Endothelial cell of umbilical vein (primary cell): Measurements from ENCODE around the gene RNGTT. TPM values are rescaled to one million over a fixed set of nuclear protein-coding genes. Genes with fewer than 3 reads are reported as not detected.
"Not testable (repeated sequence)": the region's sequence is repeated elsewhere in the genome, so short reads cannot be mapped to it uniquely, and the experiment has no call there.

Source experiments
- BruUV-seq: library from RNA; stranded (reverse); fragments of 400-500 nt; replicated peaks from 2 replicates; lab custom pipeline; 2021; lab: Mats Ljungman, UMichigan
- CTCF ChIA-PET: fragments of 300-600, 350-600 bp; sonication (Branson Sonifier 250); formaldehyde crosslinking; loops from one replicate; lab custom pipeline; 2021; ENCODE audit warnings: antibody characterized with exemption, inconsistent platforms; lab: Charles Lee
- POLR2A ChIA-PET: fragments of 300-600, 350-600 bp; sonication (Branson Sonifier 250); formaldehyde crosslinking; loops from one replicate; lab custom pipeline; 2021; ENCODE audit warnings: antibody characterized with exemption, inconsistent platforms; lab: Charles Lee
- DNase-seq: peaks from one replicate; pipeline ENCODE4 v3.0.0-alpha.2; 2011; ENCODE audit warnings: low read depth, low spot score
- FAIRE-seq: peaks from 2 replicates; lab custom pipeline; 2011; peaks lifted over from hg19 to GRCh38; lab: Jason Lieb, UNC
- H2AFZ ChIP-seq: 2 replicates; pipeline ENCODE4 v1.6.0; 2012; ENCODE audit warnings: low read depth, low read length, control low read depth, inconsistent platforms
- H3K27ac ChIP-seq: 2 replicates; pipeline ENCODE4 v1.5.1; 2011; ENCODE audit warnings: low read depth, mild to moderate bottlenecking, control low read depth, low read length, moderate library complexity; ENCODE audit not compliant: insufficient read depth
- H3K27me3 ChIP-seq, 2 experiments: 2 replicates each; pipeline versions ENCODE4 v1.6.0 to v1.6.1; 2011; ENCODE audit warnings: low read length in 2 of 2, mixed read lengths in 1 of 2; ENCODE audit not compliant: control insufficient read depth in 2 of 2, insufficient read depth in 2 of 2
- H3K36me3 ChIP-seq, 2 experiments: 2 replicates in 1 of 2; 3 replicates in 1 of 2; pipeline ENCODE4 v1.5.1; 2011; ENCODE audit warnings: low read length in 2 of 2, mild to moderate bottlenecking in 1 of 2, moderate library complexity in 1 of 2; ENCODE audit not compliant: control insufficient read depth in 2 of 2, insufficient read depth in 2 of 2; ENCODE audit errors: extremely low read depth in 1 of 2
- H3K4me1 ChIP-seq: 3 replicates; pipeline ENCODE4 v1.5.1; 2011; ENCODE audit warnings: mild to moderate bottlenecking, low read length; ENCODE audit not compliant: control insufficient read depth, insufficient read depth; ENCODE audit errors: extremely low read depth
- H3K4me2 ChIP-seq: 2 replicates; pipeline ENCODE4 v1.6.1; 2011; ENCODE audit warnings: low read length, control low read depth, mixed read lengths; ENCODE audit not compliant: insufficient read depth
- H3K4me3 ChIP-seq, 3 experiments: fragments of 200-600 bp in 1 of 3; sonication (generic), shearing (Covaris generic) in 1 of 3; replicated peaks in 1 of 3; 2 replicates each; pipeline ENCODE4 v1.5.1; 2011 to 2016; ENCODE audit warnings: control low read depth in 3 of 3, low read length in 3 of 3, mild to moderate bottlenecking in 2 of 3, inconsistent platforms in 1 of 3, low read depth in 1 of 3, moderate library complexity in 1 of 3; ENCODE audit not compliant: insufficient read depth in 1 of 3
- H3K79me2 ChIP-seq: 2 replicates; pipeline ENCODE4 v1.6.0; 2012; ENCODE audit warnings: low read length, inconsistent platforms; ENCODE audit not compliant: control insufficient read depth, insufficient read depth
- H3K9ac ChIP-seq: replicated peaks from 2 replicates; pipeline ENCODE3; 2011; ENCODE audit warnings: low read length, control low read depth; ENCODE audit not compliant: insufficient read depth; ENCODE audit errors: extremely low read depth
- H3K9me1 ChIP-seq: replicated peaks from 3 replicates; pipeline ENCODE4 v1.6.0; 2011; ENCODE audit warnings: mild to moderate bottlenecking, low read length; ENCODE audit not compliant: control insufficient read depth, insufficient read depth; ENCODE audit errors: extremely low read depth
- H3K9me3 ChIP-seq: replicated peaks from 2 replicates; pipeline ENCODE4 v1.5.1; 2012; ENCODE audit warnings: low read length, inconsistent platforms; ENCODE audit not compliant: control insufficient read depth, insufficient read depth
- H4K20me1 ChIP-seq: replicated peaks from 2 replicates; pipeline ENCODE3; 2011; ENCODE audit warnings: mild to moderate bottlenecking, low read length; ENCODE audit not compliant: control insufficient read depth, insufficient read depth; ENCODE audit errors: extremely low read depth
- CTCF ChIP-seq, 2 donors: IDR thresholded peaks; 1 replicate in 1 of 2; 2 replicates in 1 of 2; pipeline ENCODE4 v1.5.1; 2011; ENCODE audit warnings: low read length in 2 of 2, mild to moderate bottlenecking in 2 of 2, moderate library complexity in 2 of 2, control low read depth in 1 of 2, inconsistent platforms in 1 of 2, low read depth in 1 of 2; ENCODE audit not compliant: insufficient read depth in 1 of 2; ENCODE audit errors: extremely low read depth in 1 of 2
- EZH2 ChIP-seq: IDR thresholded peaks from 2 replicates; pipeline ENCODE4 v1.6.1; 2012; ENCODE audit warnings: borderline replicate concordance, low read depth, mild to moderate bottlenecking, moderate library complexity, low read length, inconsistent platforms; ENCODE audit not compliant: severe bottlenecking
- MYC ChIP-seq: IDR thresholded peaks from one replicate; pipeline ENCODE4 v1.6.1; 2011; ENCODE audit warnings: mild to moderate bottlenecking, low read depth, low read length
- dilution Hi-C: fragments of 300-500 bp; cut with MboI; formaldehyde crosslinking; loops from one replicate; pipeline ENCODE4 v1.15.0; 2019; ENCODE audit warnings: low sequenced_read_pairs; ENCODE audit not compliant: extremely low pct_ligation_motif_present
- intact Hi-C: fragments of 100-400 bp; cut with micrococcal nuclease; formaldehyde crosslinking; loops from one replicate; pipeline ENCODE4 v1.10.0; 2022
- polyA plus RNA-seq, 4 experiments: library from polyadenylated mRNA; depleted of rRNA in 3 of 4; stranded (reverse) in 3 of 4; unstranded in 1 of 4; fragments of >200 nt; gene quantifications; 2 replicates each; pipeline versions ENCODE4 v1.2.1 to v1.2.3, GENCODE V29; 2011 to 2012; ENCODE audit warnings: missing spikeins in 1 of 4
- total RNA-seq: library from RNA; stranded (reverse); gene quantifications from 2 replicates; pipeline ENCODE4 v1.2.3, GENCODE V29; 2021

RNGTT gene
- total and polyA plus RNA-seq, 2 donors (not counting 3 experiments of a cell fraction or from before 2014, with no cell fraction given) = 2.1 to 13.1 TPM

GRCh38 chr6:88972504-88973423 is 9.3 kb upstream of the RNGTT start:
- no peaks in the 10 kb centered on the region for H4K20me1 ChIP-seq
- no peak for TF ChIP-seq EZH2

GRCh38 chr6:88970301-88970700 is 6.9 kb upstream of the RNGTT start:
- Histone ChIP-seq H3K36me3 (no peaks in the 10 kb centered on the region), H3K79me2 (no peaks in the 10 kb centered on the region), H3K4me3 (no peak overlapping the region), H3K9me3 (no peaks in the 10 kb centered on the region), H3K4me1 (no peaks in the 10 kb centered on the region), H2AFZ (no peak overlapping the region), H3K4me2 (no peak overlapping the region), H3K27me3 (no peaks in the 10 kb centered on the region), H3K27ac (no peak overlapping the region), H4K20me1 (no peaks in the 10 kb centered on the region), H3K9ac (no peak overlapping the region), H3K9me1 (no peaks in the 10 kb centered on the region)
- dilution Hi-C loops (no loop called here), intact Hi-C loops (no loop called here)
- BruUV-seq = no TSS peak
- POLR2A ChIA-PET = no interaction called here
- FAIRE-seq (no peak), DNase-seq (no peak)
- TF ChIP-seq MYC = no peak
- no peak for TF ChIP-seq CTCF (IDR thresholded peaks at IDR 0.05; ENCODE audit: extremely low read depth in 1 of 2, insufficient read depth in 1 of 2, low read depth in 1 of 2, low read length in 2 of 2)
- TF ChIP-seq EZH2 = no peak
- CTCF ChIA-PET = no interaction called here

More at GRCh38 chr6:88972504-88973423, 9.3 kb upstream of the RNGTT start:
- FAIRE-seq (no peak), DNase-seq (no peak)
- CTCF ChIA-PET = interaction anchor here (1.4 to 4.2 kb wide), 2 partner anchors 10 to 399 kb away, joined by 5 to 16 read pairs; no protein-coding TSS in a partner anchor
- Histone ChIP-seq H3K9me1 (no peaks in the 10 kb centered on the region), H2AFZ (no peak overlapping the region), H3K79me2 (no peaks in the 10 kb centered on the region), H3K27ac (no peak overlapping the region), H3K4me3 (no peak overlapping the region), H3K4me2 (no peak overlapping the region), H3K9me3 (no peaks in the 10 kb centered on the region), H3K9ac (no peak overlapping the region), H3K27me3 (no peaks in the 10 kb centered on the region), H3K4me1 (no peaks in the 10 kb centered on the region), H3K36me3 (no peaks in the 10 kb centered on the region)
- dilution Hi-C loops (no loop called here), intact Hi-C loops (no loop called here)
- no TSS peak for BruUV-seq
- POLR2A ChIA-PET = no interaction called here

- H3K36me3 ChIP-seq, H3K9me3 ChIP-seq, H3K9me1 ChIP-seq, H3K4me2 ChIP-seq, BruUV-seq, H2AFZ ChIP-seq, H3K27me3 ChIP-seq, dilution Hi-C loops, POLR2A ChIA-PET, H3K4me1 ChIP-seq, DNase-seq, H3K79me2 ChIP-seq, H4K20me1 ChIP-seq, H3K4me3 ChIP-seq, H3K27ac ChIP-seq, FAIRE-seq, H3K9ac ChIP-seq: not testable (repeated sequence)
- intact Hi-C loops = loop anchor here (10.0 kb wide), 1 partner anchor 1616 kb away; the partner anchor contains the start of gene MAP3K7
- CTCF ChIA-PET = interaction anchor here (1.4 kb wide), 1 partner anchor 13 kb away, joined by 4 read pairs; no protein-coding TSS in a partner anchor
These were observed 5.8 kb upstream of the RNGTT start for GRCh38 chr6:88969255-88969654.
